NT2/D1 (cell line): ENCODE measurements around the gene INHBB.
"Not testable (repeated sequence)": the region's sequence is repeated elsewhere in the genome, so short reads cannot be mapped to it uniquely, and the experiment has no call there.

Experiments used
- DNase-seq: peaks from one replicate; pipeline ENCODE4 v3.0.0-alpha.2; 2011; ENCODE audit warnings: low read depth, low spot score
- H3K27me3 ChIP-seq: 2 replicates; pipeline ENCODE4 v1.6.0; 2011; ENCODE audit warnings: mild to moderate bottlenecking; ENCODE audit not compliant: insufficient read length, insufficient read depth
- H3K36me3 ChIP-seq: 2 replicates; pipeline ENCODE4 v1.6.1; 2011; ENCODE audit warnings: mild to moderate bottlenecking, low read length, mixed read lengths; ENCODE audit not compliant: insufficient read depth, insufficient read length
- H3K4me1 ChIP-seq: 2 replicates; pipeline ENCODE4 v1.5.1; 2011; ENCODE audit not compliant: insufficient read depth, insufficient read length
- H3K4me3 ChIP-seq: 2 replicates; pipeline ENCODE4 v1.5.1; 2011; ENCODE audit warnings: low read depth; ENCODE audit not compliant: insufficient read length
- H3K9ac ChIP-seq: 2 replicates; pipeline ENCODE4 v1.6.0; 2011; ENCODE audit warnings: low read depth; ENCODE audit not compliant: insufficient read length
- H3K9me3 ChIP-seq: 2 replicates; pipeline ENCODE4 v1.5.1; 2011; ENCODE audit warnings: mild to moderate bottlenecking, low read length; ENCODE audit not compliant: insufficient read depth
- SUZ12 ChIP-seq: IDR thresholded peaks from 2 replicates; pipeline ENCODE4 v1.6.1; 2011; ENCODE audit not compliant: insufficient read length, insufficient read depth; ENCODE audit errors: extremely low read depth
- YY1 ChIP-seq: IDR thresholded peaks from 2 replicates; pipeline ENCODE4 v1.6.1; 2011; ENCODE audit not compliant: insufficient read length, insufficient read depth
- ZNF274 ChIP-seq: IDR thresholded peaks from 2 replicates; pipeline ENCODE4 v1.6.1; 2011; ENCODE audit warnings: mild to moderate bottlenecking, low read depth, low read length

Gene INHBB

DNA sequence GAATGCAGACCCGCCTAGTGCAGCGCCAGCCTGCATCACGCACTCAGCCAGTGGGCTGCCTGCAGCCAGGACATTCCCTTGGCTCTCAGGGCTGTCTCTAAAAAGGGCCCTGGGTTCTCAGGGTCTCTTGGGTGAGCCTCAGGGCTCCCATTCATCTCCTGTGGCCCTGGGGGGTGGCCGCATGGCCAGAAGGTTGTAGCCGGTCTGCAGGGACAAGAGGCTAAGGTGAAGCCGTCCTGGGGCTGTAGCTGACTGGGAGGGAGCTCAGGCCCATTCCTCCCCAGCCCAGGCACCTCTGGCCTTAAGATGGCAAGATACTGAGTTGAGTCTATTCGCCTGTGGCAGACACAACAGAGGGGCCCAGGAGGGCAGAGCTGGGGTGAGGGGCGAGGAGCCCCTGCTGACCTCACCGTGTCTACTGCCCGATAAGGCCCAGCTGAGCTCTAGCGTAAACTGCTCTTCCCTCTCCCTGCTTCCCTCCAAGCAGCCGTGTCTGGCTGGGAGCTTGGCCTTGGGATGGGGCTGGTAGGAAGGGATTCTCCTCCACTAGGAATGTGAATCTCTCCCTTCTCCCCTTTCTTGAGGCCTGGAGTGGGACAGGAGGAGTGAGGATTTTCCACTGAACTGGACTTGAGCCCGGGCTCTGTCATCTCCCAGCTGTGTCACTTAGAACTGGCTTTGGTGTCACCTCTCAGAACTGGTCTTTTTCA is 37.9 kb downstream of the INHBB start:
- Histone ChIP-seq H3K9ac (peak overlapping the region; percentile 24), H3K9me3 (no peaks in the 10 kb centered on the region), H3K4me3 (no peak overlapping the region), H3K27me3 (peaks cover 10% of the 10 kb centered on the region), H3K36me3 (no peaks in the 10 kb centered on the region), H3K4me1 (peaks cover 18% of the 10 kb centered on the region)
- TF ChIP-seq ZNF274, result no peak
- no peak for TF ChIP-seq YY1
- no peak for TF ChIP-seq SUZ12
- DNase-seq, result no peak

DNA sequence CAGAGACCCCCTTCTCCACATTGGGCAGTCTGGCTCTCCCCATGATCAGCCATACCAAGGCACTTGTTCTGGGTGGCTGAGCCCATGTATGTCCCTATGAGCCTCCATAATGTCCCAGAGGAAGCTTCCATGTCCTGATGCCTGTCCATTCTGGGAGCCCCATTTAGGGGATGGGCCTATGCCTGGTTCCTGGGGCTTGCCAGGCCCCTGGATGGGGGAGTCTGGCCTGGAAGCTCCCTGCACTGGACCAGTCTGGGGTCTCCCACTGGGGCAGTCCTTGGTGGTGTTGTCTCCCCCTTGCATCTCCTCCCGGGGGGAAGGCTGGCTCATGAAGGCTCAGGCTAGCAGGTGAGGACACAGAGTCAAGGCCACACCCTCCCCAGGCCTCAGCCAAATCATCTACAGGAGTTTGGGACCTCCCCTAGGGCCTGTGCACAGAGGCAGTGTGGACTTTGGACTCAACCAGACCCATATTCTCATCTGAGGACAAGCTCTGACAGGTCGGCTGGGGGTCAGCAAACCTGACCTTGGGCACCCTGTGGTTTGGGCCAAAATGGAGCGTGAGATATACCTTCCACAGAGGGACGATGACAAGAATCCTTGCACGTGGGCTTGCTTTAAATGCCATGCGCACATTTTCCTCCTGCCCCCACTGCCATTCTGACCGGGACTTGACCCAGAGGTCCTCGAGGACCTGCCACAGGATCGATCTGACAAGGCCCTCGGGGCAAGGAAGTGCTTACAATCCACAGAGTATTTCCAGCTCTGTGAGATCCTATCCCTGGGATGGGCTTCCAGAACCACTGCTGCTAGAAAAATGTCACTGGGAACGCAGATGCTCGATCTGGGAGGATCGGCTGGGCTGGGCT is 38.8 kb downstream of the INHBB start:
- H3K4me3 ChIP-seq, result no peak overlapping the region
- peaks cover 7% of the 10 kb centered on the region for H3K27me3 ChIP-seq
- peaks cover 22% of the 10 kb centered on the region for H3K4me1 ChIP-seq
- TF ChIP-seq YY1 (no peak), SUZ12 (no peak)
- no peak overlapping the region for H3K9ac ChIP-seq
- H3K36me3 ChIP-seq, result no peaks in the 10 kb centered on the region
- DNase-seq, result no peak
- no peaks in the 10 kb centered on the region for H3K9me3 ChIP-seq

DNA sequence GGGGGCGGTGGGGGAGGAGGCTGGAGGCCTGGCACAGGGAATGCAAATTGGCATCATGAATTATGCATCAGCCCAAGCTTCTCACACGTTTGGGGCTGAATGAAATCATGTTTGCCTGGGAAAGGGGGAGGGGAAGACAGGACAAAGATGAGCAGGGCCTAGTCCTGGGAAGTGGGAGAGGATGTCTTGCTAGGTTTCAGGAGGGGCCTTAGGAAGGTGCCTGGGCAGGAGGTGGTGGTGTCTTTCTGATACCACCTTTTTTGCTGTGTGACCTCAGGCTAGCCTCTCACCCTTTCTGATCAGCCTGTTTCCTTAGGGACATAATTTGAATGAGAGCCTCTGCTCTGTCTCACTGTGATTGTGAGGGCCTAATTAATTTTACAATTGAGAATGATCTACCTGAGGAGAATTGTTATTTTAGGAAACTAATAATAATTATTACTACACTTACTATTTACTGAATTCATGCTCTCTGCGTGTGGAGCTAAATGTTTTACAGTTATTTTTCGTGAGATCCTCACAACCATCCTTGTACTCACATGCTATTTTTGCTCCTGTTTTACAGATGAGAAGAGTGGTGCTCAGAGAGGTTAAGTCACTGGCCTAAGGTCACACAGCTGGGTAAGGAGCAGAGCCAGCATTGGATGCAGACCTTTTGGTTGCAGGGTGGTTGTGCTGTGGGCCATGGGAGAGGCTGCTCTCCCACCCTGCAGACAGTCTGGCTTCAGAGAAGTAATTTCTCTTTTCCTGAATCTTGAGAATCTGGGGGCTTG is 39.6 kb downstream of the INHBB start:
- no peak for DNase-seq
- Histone ChIP-seq H3K36me3 (no peaks in the 10 kb centered on the region), H3K27me3 (peaks cover 7% of the 10 kb centered on the region), H3K4me3 (no peak overlapping the region), H3K9me3 (no peaks in the 10 kb centered on the region), H3K4me1 (peaks cover 22% of the 10 kb centered on the region), H3K9ac (no peak overlapping the region)
- TF ChIP-seq ZNF274 (no peak), YY1 (no peak), SUZ12 (no peak)

DNA sequence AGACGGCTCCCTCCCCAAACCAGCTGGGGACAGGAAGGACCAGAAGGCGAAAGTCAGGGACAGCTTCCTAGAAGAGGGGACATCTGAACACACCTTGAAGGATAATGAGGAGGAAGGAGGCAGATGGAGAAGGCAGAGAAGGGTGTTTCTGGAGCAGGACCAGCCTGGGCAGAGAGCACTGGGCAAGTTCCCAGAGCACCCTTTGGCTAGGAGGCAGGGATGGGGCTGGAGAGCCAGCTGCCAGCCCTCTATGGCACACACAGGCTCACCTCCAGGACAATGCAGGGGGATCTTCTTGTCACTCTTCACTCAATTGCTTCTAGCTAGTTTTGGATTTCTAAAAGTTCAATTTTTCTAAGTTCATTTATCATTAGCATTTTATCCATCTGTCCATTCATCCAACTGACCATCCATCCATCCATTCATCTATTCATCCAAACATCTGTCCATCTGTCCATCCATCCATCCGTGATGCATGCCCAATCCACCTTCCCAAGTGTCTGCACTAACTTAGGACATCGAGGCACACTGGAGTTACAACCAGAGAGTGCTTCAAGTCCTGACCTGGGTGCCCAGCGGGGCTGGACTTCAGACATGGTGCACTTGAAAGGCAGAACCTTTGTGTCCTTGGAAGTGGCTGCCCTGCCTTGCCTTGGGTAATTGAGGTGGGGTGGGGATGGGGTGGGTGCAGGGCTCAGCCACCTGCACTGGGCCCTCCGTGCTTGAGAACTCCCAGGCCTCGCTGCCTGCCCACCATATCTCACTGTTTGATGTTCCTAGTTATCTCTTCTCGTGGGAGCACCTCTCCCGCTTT is 42.5 kb downstream of the INHBB start:
- Histone ChIP-seq H3K27me3 (peaks cover 7% of the 10 kb centered on the region), H3K4me3 (no peak overlapping the region), H3K4me1 (peaks cover 20% of the 10 kb centered on the region), H3K36me3 (no peaks in the 10 kb centered on the region), H3K9ac (no peak overlapping the region), H3K9me3 (no peaks in the 10 kb centered on the region)
- TF ChIP-seq ZNF274, result no peak
- TF ChIP-seq YY1, result no peak
- no peak for TF ChIP-seq SUZ12
- no peak for DNase-seq

DNA sequence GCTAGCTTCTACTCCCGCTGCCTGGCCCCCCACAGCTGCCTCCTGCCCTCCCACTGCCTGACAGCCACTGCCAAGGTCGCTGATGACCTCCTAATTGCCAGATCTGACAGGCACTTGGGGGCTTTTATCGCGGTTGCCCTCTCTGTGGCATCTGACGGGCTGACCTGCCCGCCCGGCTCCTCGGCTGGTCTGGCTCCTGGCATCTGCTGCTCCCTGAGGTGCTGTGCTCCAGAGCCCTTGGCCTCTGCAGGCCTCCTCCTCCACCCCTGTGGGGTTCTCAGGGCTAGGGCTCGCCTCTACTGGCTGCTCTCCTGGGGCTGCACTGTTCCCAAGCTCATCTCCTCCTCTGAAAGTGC is 43.1 kb downstream of the INHBB start:
- H3K27me3 ChIP-seq, result peaks cover 7% of the 10 kb centered on the region
- H3K36me3 ChIP-seq, result no peaks in the 10 kb centered on the region
- H3K9ac ChIP-seq, result no peak overlapping the region
- peaks cover 14% of the 10 kb centered on the region for H3K4me1 ChIP-seq
- no peak for DNase-seq
- no peak overlapping the region for H3K4me3 ChIP-seq
- no peak for TF ChIP-seq YY1
- TF ChIP-seq ZNF274, result no peak
- TF ChIP-seq SUZ12, result no peak
- H3K9me3 ChIP-seq, result no peaks in the 10 kb centered on the region

DNA sequence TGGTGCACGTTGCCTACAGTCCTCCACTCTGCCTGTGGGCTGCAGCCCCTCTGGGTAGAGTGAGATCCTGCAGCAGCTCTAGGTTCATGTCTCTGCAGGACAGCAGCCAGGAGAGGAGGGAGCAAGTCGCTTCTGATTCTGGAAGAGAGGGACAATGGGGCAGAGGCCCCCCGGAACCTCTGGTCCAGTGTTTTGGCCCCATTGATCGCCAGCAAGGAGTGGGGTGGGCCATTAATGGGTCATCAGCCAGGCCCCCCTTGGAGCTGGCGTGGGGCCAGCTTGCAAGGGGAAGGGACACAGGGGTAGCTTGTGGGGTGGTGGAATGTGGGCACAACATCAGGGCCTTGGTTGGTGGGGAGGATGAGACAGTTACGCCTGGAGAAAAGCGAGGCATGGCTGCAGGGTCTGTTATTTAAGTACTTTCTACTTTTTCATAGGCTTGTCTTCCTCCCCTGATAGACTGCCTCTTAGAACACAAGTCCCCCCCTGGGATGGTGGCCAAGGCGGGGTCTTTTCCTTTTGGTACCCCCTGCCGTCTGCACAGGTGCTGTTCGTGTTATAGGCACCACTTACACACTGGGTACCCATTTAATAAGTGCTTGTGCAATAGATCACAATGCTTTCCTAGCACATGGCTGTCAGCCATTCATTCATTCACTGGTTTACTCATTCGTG is 44.6 kb downstream of the INHBB start:
- Histone ChIP-seq H3K36me3 (no peaks in the 10 kb centered on the region), H3K4me3 (no peak overlapping the region), H3K27me3 (peaks cover 7% of the 10 kb centered on the region), H3K9me3 (no peaks in the 10 kb centered on the region), H3K9ac (no peak overlapping the region), H3K4me1 (peaks cover 7% of the 10 kb centered on the region)
- TF ChIP-seq YY1, result no peak
- no peak for TF ChIP-seq SUZ12
- no peak for TF ChIP-seq ZNF274
- no peak for DNase-seq

DNA sequence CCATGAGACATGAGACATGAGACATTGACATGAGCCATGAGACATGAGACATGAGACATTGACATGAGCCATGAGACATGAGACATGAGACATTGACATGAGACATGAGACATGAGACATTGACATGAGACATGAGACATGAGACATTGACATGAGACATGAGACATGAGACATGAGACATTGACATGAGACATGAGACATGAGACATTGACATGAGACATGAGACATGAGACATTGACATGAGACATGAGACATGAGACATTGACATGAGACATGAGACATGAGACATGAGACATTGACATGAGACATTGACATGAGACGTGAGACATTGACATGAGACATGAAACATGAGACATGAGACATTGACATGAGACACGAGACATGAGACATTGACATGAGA is 45.4 kb downstream of the INHBB start:
- H3K36me3 ChIP-seq, DNase-seq, H3K9me3 ChIP-seq, H3K4me3 ChIP-seq, H3K9ac ChIP-seq: not testable (repeated sequence)
- H3K27me3 ChIP-seq, result peaks cover 11% of the 10 kb centered on the region
- peaks cover 15% of the 10 kb centered on the region for H3K4me1 ChIP-seq
